K562 (cell line): Measurements from ENCODE around the gene ADCY1. TPM values are rescaled to one million over a fixed set of nuclear protein-coding genes. Genes with fewer than 3 reads are reported as not detected.

ENCODE experiments used
- ATAC-seq: fragments of 200-7000 bp; cut with Tn5 transposase; 3 replicates; pipeline ENCODE4 v1.9.1; 2020; ENCODE audit warnings: moderate library complexity
- BruUV-seq: library from RNA; stranded (reverse); fragments of 400-500 nt; replicated peaks from 2 replicates; lab custom pipeline; 2021; lab: Mats Ljungman, UMichigan
- CTCF ChIA-PET: fragments of 300-600 bp; formaldehyde crosslinking; extraction: SDS; loops from one replicate; lab custom pipeline; 2021; ENCODE audit warnings: low intra/inter-chr PET ratio; lab: Yijun Ruan, JAX
- POLR2A ChIA-PET: fragments of 300-600, 350-650 bp; sonication (Branson Sonifier 250); formaldehyde crosslinking; extraction: SDS; loops from one replicate; lab custom pipeline; 2021; ENCODE audit warnings: antibody characterized with exemption, inconsistent platforms; lab: Yijun Ruan, JAX
- DNase-seq, 4 experiments: peaks; one replicate each; pipeline versions ENCODE4 v3.0.0 to v3.0.0-alpha.2; 2011 to 2018; ENCODE audit warnings: low spot score in 3 of 4, mixed read lengths in 3 of 4; ENCODE audit errors: extremely low read depth in 1 of 4
- FAIRE-seq: peaks from 2 replicates; lab custom pipeline; 2011; peaks lifted over from hg19 to GRCh38; lab: Jason Lieb, UNC
- H2AFZ ChIP-seq: 2 replicates; pipeline ENCODE4 v1.6.0; 2011; ENCODE audit warnings: low read depth, low read length, control low read depth, inconsistent platforms
- H3K27ac ChIP-seq: fragments of 200-600 bp; 3 replicates; pipeline ENCODE4 v1.8.0; 2011; ENCODE audit warnings: low read depth, mild to moderate bottlenecking, control low read depth, inconsistent platforms, low read length, moderate library complexity, mixed read lengths; ENCODE audit errors: extremely low read depth
- H3K27me3 ChIP-seq, 2 experiments: fragments of 300-600 bp in 1 of 2; 2 replicates in 1 of 2; 3 replicates in 1 of 2; pipeline versions ENCODE4 v1.6.0 to v1.8.0; 2011; ENCODE audit warnings: inconsistent platforms in 2 of 2, low read length in 2 of 2, mild to moderate bottlenecking in 1 of 2, mixed read lengths in 1 of 2, moderate library complexity in 1 of 2; ENCODE audit not compliant: control insufficient read depth in 2 of 2, insufficient read depth in 2 of 2
- H3K36me3 ChIP-seq: fragments of 300-600 bp; 3 replicates; pipeline ENCODE4 v1.8.0; 2011; ENCODE audit warnings: mild to moderate bottlenecking, low read length, inconsistent platforms; ENCODE audit not compliant: control insufficient read depth, insufficient read depth
- H3K4me1 ChIP-seq, 2 experiments: fragments of 200-600 bp in 1 of 2; replicated peaks in 1 of 2; 2 replicates in 1 of 2; 3 replicates in 1 of 2; pipeline versions ENCODE4 v1.5.1 to v1.8.0; 2011; ENCODE audit warnings: inconsistent platforms in 2 of 2, low read length in 2 of 2, mild to moderate bottlenecking in 1 of 2, mixed read lengths in 1 of 2, moderate library complexity in 1 of 2; ENCODE audit not compliant: control insufficient read depth in 2 of 2, insufficient read depth in 2 of 2
- H3K4me2 ChIP-seq: 2 replicates; pipeline ENCODE4 v1.6.1; 2011; ENCODE audit warnings: low read length, control low read depth, inconsistent platforms, mixed read lengths; ENCODE audit not compliant: insufficient read depth
- H3K4me3 ChIP-seq: fragments of 200-600 bp; sonication (generic), shearing (Covaris generic); 2 replicates; pipeline ENCODE4 v1.5.1; 2016; ENCODE audit warnings: control low read depth, inconsistent platforms
- H3K79me2 ChIP-seq: fragments of 200-600 bp; 3 replicates; pipeline ENCODE4 v1.8.0; 2011; ENCODE audit warnings: low read length, inconsistent platforms; ENCODE audit not compliant: control insufficient read depth, insufficient read depth
- H3K9ac ChIP-seq, 2 experiments: 2 replicates each; pipeline versions ENCODE4 v1.6.0 to v1.6.1; 2011; ENCODE audit warnings: low read depth in 2 of 2, low read length in 2 of 2, control low read depth in 1 of 2, inconsistent platforms in 1 of 2, mild to moderate bottlenecking in 1 of 2, mixed read lengths in 1 of 2; ENCODE audit not compliant: insufficient read depth in 1 of 2
- H3K9me1 ChIP-seq: one replicate; pipeline ENCODE4 v1.6.0; 2011; ENCODE audit warnings: inconsistent platforms, mild to moderate bottlenecking, low read length, moderate library complexity; ENCODE audit not compliant: control insufficient read depth, insufficient read depth
- H3K9me3 ChIP-seq: replicated peaks from 2 replicates; pipeline ENCODE4 v1.5.1; 2011; ENCODE audit warnings: low read depth, low read length, inconsistent platforms; ENCODE audit not compliant: control insufficient read depth, insufficient read depth
- H4K20me1 ChIP-seq: replicated peaks from 2 replicates; pipeline ENCODE4 v1.6.1; 2011; ENCODE audit warnings: low read length, inconsistent platforms, mixed read lengths; ENCODE audit not compliant: control insufficient read depth, insufficient read depth
- ARID4B ChIP-seq: sonication (generic); formaldehyde crosslinking; IDR thresholded peaks from 2 replicates; pipeline ENCODE4 v1.8.0; 2022; ENCODE audit warnings: mild to moderate bottlenecking, missing genetic modification reagents
- POLR2H ChIP-seq: IDR thresholded peaks from 2 replicates; pipeline ENCODE4 v1.6.1; 2016; ENCODE audit warnings: missing genetic modification characterization, low read depth, mild to moderate bottlenecking, control low read depth, missing compliant biosample characterization, moderate library complexity
- TEAD4 ChIP-seq, 2 experiments: sonication (generic) in 1 of 2; formaldehyde crosslinking in 1 of 2; IDR thresholded peaks; 2 replicates each; pipeline versions ENCODE4 v1.6.1 to v1.8.0; 2012 to 2022; ENCODE audit warnings: borderline replicate concordance in 1 of 2, inconsistent platforms in 1 of 2, low read length in 1 of 2, mild to moderate bottlenecking in 1 of 2, missing genetic modification reagents in 1 of 2
- ZBTB7A ChIP-seq: IDR thresholded peaks from 2 replicates; pipeline ENCODE4 v1.6.1; 2011; ENCODE audit warnings: low read depth, mild to moderate bottlenecking, low read length, moderate library complexity, borderline replicate concordance; ENCODE audit not compliant: control insufficient read depth
- ZNF277 ChIP-seq: fragments of 250-450 bp; sonication (Bioruptor Pico); IDR thresholded peaks from 2 replicates; pipeline ENCODE4 v1.8.0; 2022; ENCODE audit warnings: inconsistent platforms, mild to moderate bottlenecking, moderate library complexity, borderline replicate concordance
- WGBS: fragments of 100-300 bp; shearing (Covaris generic); methylation state at CpG from one replicate; pipeline ENCODE4 v1.1.6; 2016; ENCODE audit warnings: low coverage, mixed read lengths; ENCODE audit not compliant: insufficient coverage; ENCODE audit errors: missing lambda C conversion rate; 5-methylcytosine and 5-hydroxymethylcytosine counted together
- in situ Hi-C: fragments of 300-500 bp; cut with MboI; formaldehyde crosslinking; loops from 4 replicates; pipeline ENCODE4 v1.15.0; 2018; ENCODE audit warnings: inconsistent platforms, mixed read lengths
- intact Hi-C: fragments of 100-400 bp; cut with micrococcal nuclease; formaldehyde crosslinking; loops from 2 replicates; pipeline ENCODE4 v1.14.2; 2022
- polyA plus RNA-seq, 8 experiments: library from polyadenylated mRNA; depleted of rRNA in 4 of 8; stranded (reverse) in 5 of 8; unstranded in 3 of 8; fragments of >200 nt; fragmentation: Nextera tagmentation in 2 of 8; fragmentation: Illumina TruSeq in 1 of 8; extraction: Ambion mirVana in 2 of 8; extraction: Trizol in 1 of 8; gene quantifications; 2 replicates each; pipeline versions ENCODE4 v1.2.1 to v1.2.3, GENCODE V29; 2011 to 2014; ENCODE audit warnings: inconsistent platforms in 1 of 8, missing spikeins in 1 of 8
- total RNA-seq, 7 experiments: library from RNA; depleted of rRNA in 6 of 7; stranded (reverse); fragments of >200 nt in 6 of 7; fragmentation: Illumina TruSeq in 2 of 7; extraction: Trizol in 2 of 7; gene quantifications; 2 replicates each; pipeline versions ENCODE4 v1.2.1 to v1.2.3, GENCODE V29; 2011 to 2021; ENCODE audit warnings: low replicate concordance in 1 of 7

ADCY1 gene
- total and polyA plus RNA-seq, 9 of the 15 experiments (the other 6 are each of a cell fraction or from before 2014, with no cell fraction given), result under 0.01 to 0.18 (median 0.10) TPM; not detected in 4

GRCh38 chr7:45683556-45684148 lies 109.5 kb downstream of the ADCY1 start:
- TF ChIP-seq ZNF277 (CRISPR knock-in tag), result no peak
- TF ChIP-seq, all 486 proteins: peak for 0
- in situ Hi-C loops, result no loop called here

GRCh38 chr7:45684910-45685618 lies 110.9 kb downstream of the ADCY1 start:
- Histone ChIP-seq H3K27ac (no peak overlapping the region), H3K9me1 (no peaks in the 10 kb centered on the region), H3K27me3 (peaks cover 12 to 59% of the 10 kb centered on the region in 2 experiments; a peak in 4 of 5 replicates), H4K20me1 (no peaks in the 10 kb centered on the region; the same call in 1 of the 2 replicates), H2AFZ (no peak overlapping the region), H3K36me3 (no peaks in the 10 kb centered on the region), H3K4me3 (no peak overlapping the region), H3K4me2 (no peak overlapping the region), H3K4me1 (no peaks in the 10 kb centered on the region), H3K79me2 (no peaks in the 10 kb centered on the region), H3K9ac (no peak overlapping the region), H3K9me3 (no peaks in the 10 kb centered on the region)
- intact Hi-C loops, result no loop called here
- FAIRE-seq (no peak), ATAC-seq (no peak), DNase-seq (no peak)
- BruUV-seq, result no TSS peak
- in situ Hi-C loops, result no loop called here
- CTCF ChIA-PET, result no interaction called here
- POLR2A ChIA-PET, result no interaction called here
- 0% methylated on average over 8 of the region's 8 CpGs for WGBS
- TF ChIP-seq ARID4B (CRISPR knock-in tag), result no peak
- no peak for TF ChIP-seq POLR2H
- TF ChIP-seq ZBTB7A, result no peak
- no peak for TF ChIP-seq TEAD4 (IDR thresholded peaks at IDR 0.05; ENCODE audit: low read length)
- TF ChIP-seq TEAD4 (CRISPR knock-in tag; IDR thresholded peaks at IDR 0.05; ENCODE audit: borderline replicate concordance), result no peak

More at GRCh38 chr7:45683556-45684148, 109.5 kb downstream of the ADCY1 start:
- DNase-seq (no peak), FAIRE-seq (no peak), ATAC-seq (no peak)
- Histone ChIP-seq H3K4me2 (no peak overlapping the region), H3K79me2 (no peaks in the 10 kb centered on the region), H2AFZ (no peak overlapping the region), H3K4me3 (no peak overlapping the region), H4K20me1 (no peaks in the 10 kb centered on the region; the same call in 1 of the 2 replicates), H3K27me3 (peaks cover 12 to 62% of the 10 kb centered on the region in 2 experiments; a peak in 4 of 5 replicates), H3K9me1 (no peaks in the 10 kb centered on the region), H3K4me1 (no peaks in the 10 kb centered on the region), H3K36me3 (no peaks in the 10 kb centered on the region), H3K9ac (no peak overlapping the region; a peak in 1 of 4 replicates), H3K27ac (no peak overlapping the region), H3K9me3 (no peaks in the 10 kb centered on the region)
- intact Hi-C loops, result no loop called here
- ChIA-PET POLR2A (no interaction called here), CTCF (no interaction called here)
- WGBS, result 1% methylated on average over 13 of the region's 13 CpGs
- no TSS peak for BruUV-seq
